Prostate gland (tissue), 2 donors: ENCODE data around the gene PTPRE.

Experiments
- CTCF ChIP-seq, 4 experiments: fragments of 200-600 bp in 2 of 4; fragments of 450-650 bp in 2 of 4; sonication (generic) in 2 of 4; IDR thresholded peaks; 1 replicate in 3 of 4; 2 replicates in 1 of 4; pipeline ENCODE4 v1.5.1; 2016 to 2019; ENCODE audit warnings: antibody characterized with exemption in 4 of 4, mild to moderate bottlenecking in 2 of 4, moderate library complexity in 2 of 4
- POLR2AphosphoS5 ChIP-seq: sonication (generic); formaldehyde crosslinking; IDR thresholded peaks from one replicate; pipeline ENCODE4 v1.6.1; 2017; ENCODE audit warnings: antibody characterized with exemption

GRCh38 chr10:127966875-127967274, 60.0 kb downstream of the PTPRE start:
- no peak for TF ChIP-seq CTCF (IDR thresholded peaks at IDR 0.05)
- no peak for TF ChIP-seq POLR2AphosphoS5
